Measurements from ENCODE around the gene PCDHGB5. TPM values are rescaled to one million over a fixed set of nuclear protein-coding genes. Genes with fewer than 3 reads are reported as not detected.
"Not testable (repeated sequence)": the region's sequence is repeated elsewhere in the genome, so short reads cannot be mapped to it uniquely, and the experiment has no call there.

The PCDHGB5 gene
- polyA plus RNA-seq (2013, experiment 1 of 2) = 0.22 TPM
- 0.15 TPM for polyA plus RNA-seq (2013, experiment 2 of 2)

DNA sequence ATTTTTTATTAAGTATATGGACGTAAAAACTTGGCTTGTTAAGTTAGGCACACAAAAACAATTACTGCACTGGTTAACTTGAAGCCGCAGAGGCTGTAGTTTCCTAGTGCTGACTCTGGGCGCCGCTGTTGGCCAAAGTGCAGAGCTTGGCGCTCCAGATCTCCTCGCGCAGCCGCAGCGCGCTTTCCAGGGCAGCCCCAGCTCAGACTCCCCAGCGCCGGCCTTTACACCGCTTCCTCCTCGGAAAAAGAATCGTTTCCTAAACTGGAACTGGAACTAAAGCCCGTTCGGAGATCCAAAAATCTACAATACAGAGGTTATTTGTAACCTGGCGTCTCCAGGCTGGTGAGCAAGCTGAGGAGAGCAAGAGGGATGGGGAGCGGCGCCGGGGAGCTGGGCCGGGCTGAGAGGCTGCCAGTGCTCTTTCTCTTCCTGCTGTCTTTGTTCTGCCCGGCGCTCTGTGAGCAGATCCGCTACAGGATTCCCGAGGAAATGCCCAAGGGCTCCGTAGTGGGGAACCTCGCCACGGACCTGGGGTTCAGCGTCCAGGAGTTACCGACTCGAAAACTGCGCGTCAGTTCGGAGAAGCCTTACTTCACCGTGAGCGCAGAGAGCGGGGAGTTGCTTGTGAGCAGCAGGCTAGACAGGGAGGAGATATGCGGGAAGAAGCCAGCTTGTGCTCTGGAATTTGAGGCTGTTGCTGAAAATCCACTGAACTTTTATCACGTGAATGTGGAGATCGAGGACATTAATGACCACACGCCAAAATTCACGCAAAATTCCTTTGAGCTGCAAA is at the start of gene PCDHGB5:
Gene PCDHGB5, plus strand, starts transcription at position 192 of the 796 bp plus-strand sequence. Its CDS starts 181 bp downstream, at position 373.
- not testable (repeated sequence) for H3K4me3 ChIP-seq (ENCODE audit: extremely low read depth, insufficient read depth, low read length, poor library complexity, severe bottlenecking); H3K4me1 ChIP-seq (ENCODE audit: control insufficient read depth, insufficient read depth, low read length, poor library complexity, severe bottlenecking); H3K27ac ChIP-seq (ENCODE audit: low read depth, low read length, severe bottlenecking)
- 85 to 92% methylated on average over 14 of the region's 43 CpGs for WGBS, 2 experiments (ENCODE audit: insufficient coverage in 2 of 2)
- peaks cover 48% of the 10 kb centered on the region for H3K9me3 ChIP-seq (ENCODE audit: control insufficient read depth, low read length)
- H3K36me3 ChIP-seq (ENCODE audit: control insufficient read depth, insufficient read depth, low read length) = peaks cover 12% of the 10 kb centered on the region

GRCh38 chr5:141349917-141350619 is 47.7 kb upstream of the PCDHGB5 start, which contains the start of gene PCDHGB1:
TSS of gene PCDHGB1 (plus strand) at chr5:141350099. CDS start at chr5:141350261, 162 bp downstream.
- no peak within 1 kb of the TSS for H3K4me3 ChIP-seq (ENCODE audit: extremely low read depth, insufficient read depth, low read length, poor library complexity, severe bottlenecking)
- no peaks in the 10 kb centered on the region for H3K36me3 ChIP-seq (ENCODE audit: control insufficient read depth, insufficient read depth, low read length)
- 78 to 80% methylated on average over 25 to 27 of the region's 29 CpGs for WGBS, 2 experiments (ENCODE audit: insufficient coverage in 2 of 2)
- H3K27ac ChIP-seq (ENCODE audit: low read depth, low read length, severe bottlenecking) = no peak within 1 kb of the TSS
- H3K4me1 ChIP-seq (ENCODE audit: control insufficient read depth, insufficient read depth, low read length, poor library complexity, severe bottlenecking) = no peaks in the 10 kb centered on the region
- peaks cover 34% of the 10 kb centered on the region for H3K9me3 ChIP-seq (ENCODE audit: control insufficient read depth, low read length)

GRCh38 chr5:141351591-141351990 is 46.2 kb upstream of the PCDHGB5 start:
- H3K27ac ChIP-seq (ENCODE audit: low read depth, low read length, severe bottlenecking) = no peak overlapping the region
- no peaks in the 10 kb centered on the region for H3K4me1 ChIP-seq (ENCODE audit: control insufficient read depth, insufficient read depth, low read length, poor library complexity, severe bottlenecking)
- WGBS, 2 experiments (ENCODE audit: insufficient coverage in 2 of 2) = 96 to 98% methylated on average over 21 to 24 of the region's 36 CpGs
- no peaks in the 10 kb centered on the region for H3K36me3 ChIP-seq (ENCODE audit: control insufficient read depth, insufficient read depth, low read length)
- H3K9me3 ChIP-seq (ENCODE audit: control insufficient read depth, low read length) = peaks cover 43% of the 10 kb centered on the region
- no peak overlapping the region for H3K4me3 ChIP-seq (ENCODE audit: extremely low read depth, insufficient read depth, low read length, poor library complexity, severe bottlenecking)

DNA sequence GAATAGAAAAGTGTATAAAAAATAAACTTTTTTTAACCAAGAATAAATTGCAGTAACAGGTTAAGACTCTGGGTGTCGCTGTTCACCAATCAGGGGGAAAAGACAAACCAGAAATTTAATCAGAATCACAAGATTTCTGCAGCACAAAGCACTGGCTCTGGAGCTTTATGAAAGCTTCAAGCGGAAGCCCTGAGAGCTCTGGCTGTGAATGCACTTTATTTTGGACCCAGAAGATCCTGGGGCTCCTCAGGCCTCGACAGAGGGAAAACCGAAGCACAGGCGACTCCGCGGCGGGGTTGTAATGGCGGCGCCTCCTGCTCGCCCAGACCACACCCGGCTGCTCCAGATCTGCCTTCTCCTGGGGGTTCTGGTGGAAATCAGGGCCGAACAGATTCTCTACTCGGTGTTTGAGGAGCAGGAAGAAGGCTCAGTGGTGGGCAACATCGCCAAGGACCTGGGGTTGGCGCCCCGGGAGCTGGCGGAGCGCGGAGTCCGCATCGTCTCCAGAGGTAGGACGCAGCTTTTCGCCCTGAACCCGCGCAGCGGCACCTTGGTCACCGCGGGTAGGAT is 42.8 kb upstream of the PCDHGB5 start, which contains the start of gene PCDHGA4:
Gene PCDHGA4, plus strand, starts transcription at position 122 of the 570 bp plus-strand sequence. Its CDS starts 87 bp downstream, at position 209.
- Histone ChIP-seq H3K4me1 (ENCODE audit: control insufficient read depth, insufficient read depth, low read length, poor library complexity, severe bottlenecking) (no peaks in the 10 kb centered on the region), H3K4me3 (ENCODE audit: extremely low read depth, insufficient read depth, low read length, poor library complexity, severe bottlenecking) (no peak within 1 kb of the TSS), H3K36me3 (ENCODE audit: control insufficient read depth, insufficient read depth, low read length) (no peaks in the 10 kb centered on the region), H3K27ac (ENCODE audit: low read depth, low read length, severe bottlenecking) (no peak within 1 kb of the TSS), H3K9me3 (ENCODE audit: control insufficient read depth, low read length) (peaks cover 46% of the 10 kb centered on the region)
- WGBS, 2 experiments (ENCODE audit: insufficient coverage in 2 of 2) = 90 to 92% methylated on average over 27 to 29 of the region's 29 CpGs

DNA sequence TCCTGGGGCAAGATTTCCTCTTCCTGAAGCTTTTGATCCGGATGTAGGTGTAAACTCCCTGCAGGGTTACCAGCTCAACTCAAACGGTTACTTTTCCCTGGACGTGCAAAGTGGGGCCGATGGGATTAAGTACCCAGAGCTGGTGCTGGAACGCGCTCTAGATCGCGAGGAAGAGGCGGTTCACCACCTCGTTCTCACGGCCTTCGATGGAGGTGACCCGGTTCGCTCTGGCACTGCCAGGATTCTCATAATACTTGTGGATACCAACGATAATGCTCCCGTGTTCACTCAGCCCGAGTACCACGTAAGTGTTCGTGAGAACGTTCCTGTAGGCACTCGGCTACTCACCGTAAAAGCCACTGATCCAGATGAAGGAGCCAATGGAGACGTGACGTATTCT is 42.1 kb upstream of the PCDHGB5 start:
- peaks cover 46% of the 10 kb centered on the region for H3K9me3 ChIP-seq (ENCODE audit: control insufficient read depth, low read length)

DNA sequence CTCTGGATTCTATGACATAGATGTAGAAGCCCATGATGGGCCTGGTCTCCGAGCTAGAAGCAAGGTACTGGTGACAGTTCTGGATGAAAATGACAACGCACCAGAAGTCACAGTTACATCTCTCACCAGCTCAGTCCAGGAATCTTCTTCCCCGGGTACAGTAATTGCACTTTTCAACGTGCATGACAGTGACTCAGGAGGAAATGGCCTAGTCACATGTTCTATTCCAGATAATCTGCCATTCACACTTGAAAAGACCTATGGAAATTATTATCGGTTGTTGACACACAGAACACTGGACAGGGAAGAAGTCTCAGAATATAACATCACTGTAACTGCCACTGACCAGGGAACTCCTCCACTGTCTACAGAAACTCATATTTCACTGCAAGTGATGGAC is 41.6 kb upstream of the PCDHGB5 start:
- Histone ChIP-seq H3K27ac (ENCODE audit: low read depth, low read length, severe bottlenecking) (no peak overlapping the region), H3K4me3 (ENCODE audit: extremely low read depth, insufficient read depth, low read length, poor library complexity, severe bottlenecking) (no peak overlapping the region), H3K36me3 (ENCODE audit: control insufficient read depth, insufficient read depth, low read length) (no peaks in the 10 kb centered on the region), H3K9me3 (ENCODE audit: control insufficient read depth, low read length) (peaks cover 46% of the 10 kb centered on the region), H3K4me1 (ENCODE audit: control insufficient read depth, insufficient read depth, low read length, poor library complexity, severe bottlenecking) (no peaks in the 10 kb centered on the region)
- 80 to 89% methylated on average over 3 to 4 of the region's 5 CpGs for WGBS, 2 experiments (ENCODE audit: insufficient coverage in 2 of 2)

More for the DNA sequence above, 42.1 kb upstream of the PCDHGB5 start:
- H3K4me1 ChIP-seq (ENCODE audit: control insufficient read depth, insufficient read depth, low read length, poor library complexity, severe bottlenecking) = no peaks in the 10 kb centered on the region
- WGBS, 2 experiments (ENCODE audit: insufficient coverage in 2 of 2) = 96 to 97% methylated on average over 22 to 24 of the region's 24 CpGs
- H3K4me3 ChIP-seq (ENCODE audit: extremely low read depth, insufficient read depth, low read length, poor library complexity, severe bottlenecking) = no peak overlapping the region
- no peak overlapping the region for H3K27ac ChIP-seq (ENCODE audit: low read depth, low read length, severe bottlenecking)
- no peaks in the 10 kb centered on the region for H3K36me3 ChIP-seq (ENCODE audit: control insufficient read depth, insufficient read depth, low read length)

DNA sequence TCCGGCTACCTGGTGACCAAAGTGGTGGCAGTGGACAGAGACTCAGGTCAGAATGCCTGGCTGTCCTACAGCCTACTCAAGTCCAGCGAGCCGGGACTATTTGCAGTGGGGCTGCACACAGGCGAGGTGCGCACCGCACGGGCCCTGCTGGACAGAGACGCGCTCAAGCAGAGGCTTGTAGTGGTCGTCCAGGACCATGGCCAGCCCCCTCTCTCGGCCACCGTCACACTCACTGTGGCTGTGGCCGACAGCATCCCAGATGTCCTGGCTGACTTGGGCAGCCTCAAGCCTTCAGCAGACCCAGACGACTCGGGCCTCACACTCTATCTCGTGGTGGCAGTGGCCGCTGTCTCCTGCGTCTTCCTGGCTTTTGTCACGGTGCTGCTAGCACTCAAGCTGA is 40.8 kb upstream of the PCDHGB5 start:
- peaks cover 47% of the 10 kb centered on the region for H3K9me3 ChIP-seq (ENCODE audit: control insufficient read depth, low read length)
- no peaks in the 10 kb centered on the region for H3K36me3 ChIP-seq (ENCODE audit: control insufficient read depth, insufficient read depth, low read length)
- H3K4me3 ChIP-seq (ENCODE audit: extremely low read depth, insufficient read depth, low read length, poor library complexity, severe bottlenecking) = no peak overlapping the region
- no peaks in the 10 kb centered on the region for H3K4me1 ChIP-seq (ENCODE audit: control insufficient read depth, insufficient read depth, low read length, poor library complexity, severe bottlenecking)
- no peak overlapping the region for H3K27ac ChIP-seq (ENCODE audit: low read depth, low read length, severe bottlenecking)
- 92 to 97% methylated on average over 17 to 19 of the region's 19 CpGs for WGBS, 2 experiments (ENCODE audit: insufficient coverage in 2 of 2)

DNA sequence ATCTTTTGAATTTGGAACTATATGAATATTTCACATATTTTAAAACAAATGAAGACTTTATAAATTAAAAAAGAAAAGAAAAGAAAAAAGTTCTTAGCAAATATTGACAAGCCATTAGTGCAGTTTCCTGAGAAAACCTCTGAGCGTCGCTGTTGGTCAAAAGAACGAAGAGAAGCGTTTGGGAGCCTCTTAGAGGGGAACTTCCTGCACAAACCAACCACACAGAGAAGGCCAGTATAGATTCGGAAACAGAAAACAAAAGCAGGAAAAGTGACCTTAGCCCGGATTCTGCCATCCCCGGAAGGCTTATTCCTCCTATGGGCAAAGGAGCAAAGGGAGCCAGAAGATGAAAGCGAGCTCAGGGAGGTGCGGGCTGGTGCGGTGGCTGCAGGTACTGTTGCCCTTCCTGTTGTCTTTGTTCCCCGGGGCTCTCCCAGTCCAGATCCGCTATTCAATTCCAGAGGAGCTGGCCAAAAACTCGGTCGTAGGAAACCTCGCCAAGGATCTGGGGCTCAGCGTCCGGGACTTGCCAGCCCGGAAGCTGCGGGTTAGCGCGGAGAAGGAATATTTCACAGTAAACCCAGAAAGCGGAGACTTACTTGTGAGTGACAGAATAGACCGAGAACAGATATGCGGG is 37.8 kb upstream of the PCDHGB5 start, which contains the start of gene PCDHGB2:
Gene PCDHGB2, plus strand, starts transcription at position 205 of the 637 bp plus-strand sequence. Its CDS starts 142 bp downstream, at position 347.
- Histone ChIP-seq H3K9me3 (ENCODE audit: control insufficient read depth, low read length) (peaks cover 50% of the 10 kb centered on the region), H3K4me3 (ENCODE audit: extremely low read depth, insufficient read depth, low read length, poor library complexity, severe bottlenecking) (no peak within 1 kb of the TSS), H3K36me3 (ENCODE audit: control insufficient read depth, insufficient read depth, low read length) (peaks cover 3% of the 10 kb centered on the region), H3K27ac (ENCODE audit: low read depth, low read length, severe bottlenecking) (no peak within 1 kb of the TSS), H3K4me1 (ENCODE audit: control insufficient read depth, insufficient read depth, low read length, poor library complexity, severe bottlenecking) (no peaks in the 10 kb centered on the region)
- 87 to 94% methylated on average over 19 to 23 of the region's 24 CpGs for WGBS, 2 experiments (ENCODE audit: insufficient coverage in 2 of 2)

- peaks cover 3% of the 10 kb centered on the region for H3K36me3 ChIP-seq (ENCODE audit: control insufficient read depth, insufficient read depth, low read length)
- no peak overlapping the region for H3K4me3 ChIP-seq (ENCODE audit: extremely low read depth, insufficient read depth, low read length, poor library complexity, severe bottlenecking)
- 94 to 95% methylated on average over 10 to 11 of the region's 15 CpGs for WGBS, 2 experiments (ENCODE audit: insufficient coverage in 2 of 2)
- H3K4me1 ChIP-seq (ENCODE audit: control insufficient read depth, insufficient read depth, low read length, poor library complexity, severe bottlenecking) = no peaks in the 10 kb centered on the region
- H3K27ac ChIP-seq (ENCODE audit: low read depth, low read length, severe bottlenecking) = no peak overlapping the region
- peaks cover 50% of the 10 kb centered on the region for H3K9me3 ChIP-seq (ENCODE audit: control insufficient read depth, low read length)
Observed at GRCh38 chr5:141360685-141361084, 37.1 kb upstream of the PCDHGB5 start.

DNA sequence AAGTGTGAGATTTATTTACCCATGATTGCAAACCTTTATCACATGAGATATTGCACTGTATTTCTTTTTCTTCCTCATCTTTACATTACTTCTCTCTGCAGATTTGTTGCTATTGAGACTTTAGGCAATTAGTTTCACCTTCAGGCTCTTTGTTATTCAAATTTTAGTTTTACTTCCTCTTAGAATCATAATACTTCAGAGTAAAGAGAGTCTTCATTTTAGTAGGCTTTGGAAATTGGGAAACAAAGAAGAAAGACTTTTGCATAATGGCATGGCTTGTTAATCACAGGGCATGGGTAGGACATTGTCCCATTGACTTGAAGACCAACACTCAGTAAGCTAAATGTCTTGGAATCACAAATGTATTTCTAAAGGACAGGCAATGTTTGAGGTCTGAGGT is 35.0 kb upstream of the PCDHGB5 start:
- Histone ChIP-seq H3K4me3 (ENCODE audit: extremely low read depth, insufficient read depth, low read length, poor library complexity, severe bottlenecking) (no peak overlapping the region), H3K9me3 (ENCODE audit: control insufficient read depth, low read length) (peaks cover 45% of the 10 kb centered on the region), H3K4me1 (ENCODE audit: control insufficient read depth, insufficient read depth, low read length, poor library complexity, severe bottlenecking) (no peaks in the 10 kb centered on the region), H3K27ac (ENCODE audit: low read depth, low read length, severe bottlenecking) (no peak overlapping the region), H3K36me3 (ENCODE audit: control insufficient read depth, insufficient read depth, low read length) (peaks cover 3% of the 10 kb centered on the region)
